ENCODE results near the gene B3GALT4.
A peak's percentile ranks its signal among the peaks of the same experiment; 100 is the strongest.
"Not testable (repeated sequence)": the region's sequence is repeated elsewhere in the genome, so short reads cannot be mapped to it uniquely, and the experiment has no call there.

Gene B3GALT4, protein sequence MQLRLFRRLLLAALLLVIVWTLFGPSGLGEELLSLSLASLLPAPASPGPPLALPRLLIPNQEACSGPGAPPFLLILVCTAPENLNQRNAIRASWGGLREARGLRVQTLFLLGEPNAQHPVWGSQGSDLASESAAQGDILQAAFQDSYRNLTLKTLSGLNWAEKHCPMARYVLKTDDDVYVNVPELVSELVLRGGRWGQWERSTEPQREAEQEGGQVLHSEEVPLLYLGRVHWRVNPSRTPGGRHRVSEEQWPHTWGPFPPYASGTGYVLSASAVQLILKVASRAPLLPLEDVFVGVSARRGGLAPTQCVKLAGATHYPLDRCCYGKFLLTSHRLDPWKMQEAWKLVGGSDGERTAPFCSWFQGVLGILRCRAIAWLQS

GRCh38 chr6:33276864-33277662 lies at the start of gene B3GALT4:
Gene B3GALT4 (plus strand): TSS chr6:33277123. CDS start chr6:33277420, 297 bp downstream.
- DNase-seq (ENCODE audit: insufficient read length, low spot score): peak; percentile 39
- peak; percentile 87 for FAIRE-seq

DNA sequence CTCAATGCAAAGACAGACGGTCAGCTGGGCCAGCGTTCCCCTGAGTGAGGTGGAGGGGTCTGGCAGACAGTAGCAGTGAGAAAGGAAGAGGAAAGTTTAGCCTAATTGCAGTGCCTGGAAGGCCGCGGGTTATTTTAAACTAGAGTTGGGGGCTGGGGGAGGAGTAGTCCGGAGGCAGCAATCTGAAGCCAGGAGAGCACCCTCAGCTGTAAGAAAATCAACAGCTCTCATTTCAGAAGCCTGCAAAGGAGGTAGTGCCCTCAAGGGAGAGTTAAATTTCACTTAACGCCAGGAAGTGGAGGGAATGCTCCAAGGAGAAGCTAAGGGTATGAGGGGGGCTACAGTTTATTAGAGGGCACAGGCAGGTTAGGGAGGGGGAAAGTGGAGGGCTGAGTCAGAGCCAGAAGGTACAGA lies 41.7 kb upstream of the B3GALT4 start:
- FAIRE-seq (no peak), DNase-seq (ENCODE audit: insufficient read length, low spot score) (no peak)

GRCh38 chr6:33236328-33236727 lies 40.6 kb upstream of the B3GALT4 start:
- no peak for FAIRE-seq
- no peak for DNase-seq (ENCODE audit: insufficient read length, low spot score)

DNA sequence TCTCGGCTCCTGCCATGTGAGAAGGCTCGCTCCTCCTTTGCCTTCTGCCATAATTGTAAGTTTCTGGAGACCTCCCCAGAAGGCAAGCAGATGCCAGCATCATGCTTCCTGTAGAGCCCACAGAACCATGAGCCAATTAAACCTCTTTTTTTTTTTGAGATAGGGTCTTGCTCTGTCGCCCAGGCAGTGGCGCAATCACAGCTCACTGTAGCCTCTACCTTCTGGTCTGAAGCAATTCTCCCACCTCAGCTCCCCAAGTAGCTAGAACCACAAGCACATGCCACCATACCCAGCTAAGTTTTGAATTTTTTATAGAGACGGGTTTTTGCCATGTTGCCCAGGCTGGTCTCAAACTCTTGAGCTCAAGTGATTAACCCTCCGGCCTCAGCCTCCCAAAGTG lies 40.1 kb upstream of the B3GALT4 start:
- FAIRE-seq: no peak
- DNase-seq (ENCODE audit: insufficient read length, low spot score): no peak

DNA sequence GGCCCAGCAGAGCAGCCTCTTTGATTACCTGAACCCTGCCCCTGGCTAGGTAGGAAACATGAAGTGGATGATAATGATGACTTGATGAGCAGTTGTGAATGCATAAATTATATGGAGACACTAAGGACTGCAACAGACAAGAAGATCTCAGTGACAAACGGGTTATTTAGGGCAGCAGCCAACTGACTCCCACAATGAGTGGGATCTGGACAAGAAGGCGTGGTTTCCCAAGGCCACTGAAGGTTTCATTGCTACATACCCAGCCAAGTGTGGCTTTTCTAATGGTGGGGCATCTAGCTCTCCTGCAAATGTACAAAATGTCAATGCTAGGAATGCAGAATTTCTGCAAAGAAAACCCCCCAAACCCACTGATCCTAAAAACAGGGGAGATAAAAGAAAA lies 39.2 kb upstream of the B3GALT4 start:
- DNase-seq (ENCODE audit: insufficient read length, low spot score) (no peak), FAIRE-seq (no peak)

DNA sequence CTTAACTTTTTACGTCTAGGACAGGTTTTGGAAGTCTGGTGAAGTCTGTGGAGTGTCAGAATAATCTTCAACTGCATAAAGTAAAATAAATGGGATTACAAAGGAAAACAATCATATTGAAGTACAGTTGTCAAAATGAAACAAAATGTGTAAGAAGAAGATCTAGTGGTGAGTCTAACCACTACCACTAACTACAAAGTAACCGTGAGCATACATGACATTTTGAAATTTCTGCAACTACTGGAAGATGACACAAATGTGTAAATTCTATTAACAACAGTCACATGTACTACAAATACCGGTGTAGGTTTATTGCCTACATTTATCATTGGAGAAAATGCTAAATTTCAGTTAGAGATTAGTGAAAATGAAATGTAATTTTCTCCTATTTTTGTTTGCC lies 35.0 kb upstream of the B3GALT4 start:
- DNase-seq (ENCODE audit: insufficient read length, low spot score) (no peak), FAIRE-seq (no peak)

GRCh38 chr6:33243476-33243875 lies 33.4 kb upstream of the B3GALT4 start:
- DNase-seq (ENCODE audit: insufficient read length, low spot score) (no peak), FAIRE-seq (no peak)

- DNase-seq (ENCODE audit: insufficient read length, low spot score): peak; percentile 78
- FAIRE-seq: peak; percentile 77
These were observed 28.8 kb upstream of the B3GALT4 start for GRCh38 chr6:33247977-33248642.

DNA sequence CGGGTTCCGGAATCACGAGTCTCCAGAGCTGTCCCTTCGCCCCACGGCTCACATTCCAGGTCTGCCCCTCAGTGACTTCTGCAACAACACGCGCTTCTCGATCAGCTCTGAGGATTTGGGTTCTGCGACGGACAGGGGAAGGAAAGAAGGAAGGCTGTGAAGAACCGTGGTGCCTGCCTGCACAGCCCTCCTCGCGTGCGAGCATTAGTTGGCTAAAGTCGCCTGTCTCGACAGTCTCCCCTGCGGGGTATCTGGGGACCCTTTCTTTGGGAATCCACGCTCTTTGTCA lies 28.3 kb upstream of the B3GALT4 start:
- FAIRE-seq: no peak
- no peak for DNase-seq (ENCODE audit: insufficient read length, low spot score)

- DNase-seq (ENCODE audit: insufficient read length, low spot score): peak; percentile 95
- FAIRE-seq: peak; percentile 97
These were observed 27.8 kb upstream of the B3GALT4 start for GRCh38 chr6:33248932-33249731.

GRCh38 chr6:33249732-33250630 lies 26.9 kb upstream of the B3GALT4 start:
- no peak for FAIRE-seq

DNA sequence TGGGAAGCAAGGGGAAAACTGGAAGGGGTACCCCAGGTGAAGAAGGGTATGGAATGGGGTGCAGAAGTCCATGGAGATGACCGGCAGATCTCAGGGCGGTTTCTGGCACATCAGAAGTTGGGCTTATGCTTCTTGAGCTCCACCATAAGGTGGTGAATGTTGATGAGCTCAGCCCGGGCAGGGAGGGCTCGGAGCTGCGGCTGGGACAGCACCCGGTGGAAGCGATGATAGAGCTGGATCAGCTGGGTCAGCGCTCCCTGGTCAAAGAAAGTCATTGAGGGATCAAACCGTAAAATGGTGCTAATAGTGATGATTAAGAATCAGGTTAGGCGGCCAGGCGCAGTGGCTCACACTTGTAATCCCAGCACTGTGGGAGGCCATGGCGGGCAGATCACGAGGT lies 26.2 kb upstream of the B3GALT4 start:
- FAIRE-seq (no peak), DNase-seq (ENCODE audit: insufficient read length, low spot score) (no peak)

More at GRCh38 chr6:33249732-33250630, 26.9 kb upstream of the B3GALT4 start:
- DNase-seq (ENCODE audit: insufficient read length, low spot score): no peak

GRCh38 chr6:33251395-33252012 lies 25.4 kb upstream of the B3GALT4 start:
- no peak for FAIRE-seq
- DNase-seq (ENCODE audit: insufficient read length, low spot score): no peak

GRCh38 chr6:33252759-33253158 lies 24.2 kb upstream of the B3GALT4 start:
- DNase-seq (ENCODE audit: insufficient read length, low spot score) (no peak), FAIRE-seq (no peak)

GRCh38 chr6:33254591-33254990 lies 22.3 kb upstream of the B3GALT4 start:
- no peak for DNase-seq (ENCODE audit: insufficient read length, low spot score)
- FAIRE-seq: no peak

DNA sequence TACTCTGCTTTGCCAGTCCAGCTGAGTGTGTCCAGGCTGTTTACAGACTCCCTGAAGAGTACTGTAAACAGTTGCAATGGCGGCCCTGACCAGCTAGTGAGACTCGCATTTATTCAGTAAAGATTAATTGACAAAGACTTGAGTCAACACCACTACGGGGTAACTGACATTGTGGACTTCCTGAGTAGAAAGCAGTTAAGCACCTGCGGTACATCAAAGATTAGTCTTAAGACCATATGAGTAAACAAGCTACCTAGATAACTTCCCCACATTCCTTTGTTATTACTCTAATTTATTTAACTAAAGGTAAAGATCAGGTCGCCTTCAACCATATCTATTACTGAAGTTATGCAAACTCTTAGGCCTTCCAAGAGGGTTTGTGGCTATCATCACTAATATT lies 17.9 kb upstream of the B3GALT4 start:
- FAIRE-seq: no peak
- no peak for DNase-seq (ENCODE audit: insufficient read length, low spot score)

DNA sequence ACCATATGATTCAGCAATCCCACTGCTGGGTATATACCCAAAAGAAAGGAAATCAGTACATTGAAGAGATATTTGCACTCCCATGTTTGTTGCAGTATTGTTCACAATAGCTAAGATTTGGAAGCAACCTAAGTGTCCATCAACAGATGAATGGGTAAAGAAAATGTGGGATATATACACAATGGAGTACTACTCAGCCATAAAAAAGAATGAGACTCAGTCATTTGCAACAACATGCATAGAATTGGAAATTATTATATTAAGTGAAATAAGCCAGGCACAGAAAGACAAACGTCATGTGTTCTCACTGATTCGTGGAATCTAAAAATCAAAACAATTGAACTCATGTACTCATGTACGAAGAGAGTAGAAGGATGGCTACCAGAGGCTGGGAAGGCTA lies 14.4 kb upstream of the B3GALT4 start:
- FAIRE-seq; DNase-seq (ENCODE audit: insufficient read length, low spot score): not testable (repeated sequence)

DNA sequence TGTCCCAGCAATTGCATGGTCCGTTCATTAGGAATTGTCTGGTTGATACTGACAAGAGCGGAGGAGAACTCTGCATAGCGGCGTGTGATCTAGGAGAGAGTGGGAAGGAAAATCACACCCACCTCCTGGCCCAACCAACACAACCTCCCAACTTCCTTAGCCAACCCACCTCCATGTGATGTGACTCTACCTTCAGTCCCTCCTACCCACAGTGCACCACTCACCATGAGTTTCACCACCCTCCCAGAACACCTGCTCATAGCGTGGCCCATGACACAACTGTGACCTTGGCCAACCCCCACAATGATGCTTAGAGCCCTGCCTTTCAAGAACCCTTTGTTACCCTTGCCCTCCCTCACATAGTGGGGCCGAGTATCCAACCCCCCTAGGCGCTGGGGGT lies 12.9 kb upstream of the B3GALT4 start:
- DNase-seq (ENCODE audit: insufficient read length, low spot score): no peak
- peak; percentile 51 for FAIRE-seq

DNA sequence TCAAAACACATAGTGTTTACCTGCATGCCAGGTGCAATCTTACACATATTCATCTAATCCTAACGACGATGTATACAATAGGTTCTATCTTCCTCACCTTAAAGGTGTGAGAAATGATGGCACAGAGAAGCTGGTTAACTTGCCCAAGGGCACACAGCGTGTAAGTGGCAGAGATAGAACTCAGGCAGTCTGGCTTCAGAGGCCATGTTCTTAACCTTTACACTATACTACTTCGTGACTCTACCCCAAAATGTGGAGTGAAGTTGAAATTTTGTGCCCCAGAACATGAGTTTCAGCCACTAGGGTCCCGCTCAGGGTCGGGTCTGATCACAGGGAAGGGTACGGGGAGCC lies 5.8 kb upstream of the B3GALT4 start:
- no peak for FAIRE-seq
- no peak for DNase-seq (ENCODE audit: insufficient read length, low spot score)

Measured in HTR-8/SVneo (cell line).